RPMI8226 (cell line): Measurements from ENCODE around the gene IGSF11.

ENCODE experiments used
- DNase-seq: peaks from one replicate; pipeline ENCODE4 v3.0.0-alpha.2; 2015

Gene IGSF11

DNA sequence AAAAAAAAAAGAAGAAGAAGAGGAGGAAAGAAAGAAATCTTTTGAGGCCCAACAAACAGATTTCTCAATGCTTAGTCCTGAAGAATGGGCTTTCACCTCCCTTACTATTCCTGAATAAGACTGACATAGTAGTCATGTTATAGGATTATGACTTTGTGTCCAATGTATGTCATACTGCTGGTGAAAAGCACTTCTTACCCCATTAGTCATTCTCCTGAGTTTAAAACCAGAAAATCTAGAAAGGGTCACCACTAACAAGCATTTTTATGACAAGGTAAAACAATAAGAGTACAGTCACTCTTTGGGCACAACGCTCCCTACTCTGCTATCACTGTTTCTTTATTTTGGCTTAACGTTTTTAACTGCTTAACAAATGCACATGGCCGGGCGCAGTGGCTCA lies 88.2 kb downstream of the IGSF11 start:
- DNase-seq = no peak

DNA sequence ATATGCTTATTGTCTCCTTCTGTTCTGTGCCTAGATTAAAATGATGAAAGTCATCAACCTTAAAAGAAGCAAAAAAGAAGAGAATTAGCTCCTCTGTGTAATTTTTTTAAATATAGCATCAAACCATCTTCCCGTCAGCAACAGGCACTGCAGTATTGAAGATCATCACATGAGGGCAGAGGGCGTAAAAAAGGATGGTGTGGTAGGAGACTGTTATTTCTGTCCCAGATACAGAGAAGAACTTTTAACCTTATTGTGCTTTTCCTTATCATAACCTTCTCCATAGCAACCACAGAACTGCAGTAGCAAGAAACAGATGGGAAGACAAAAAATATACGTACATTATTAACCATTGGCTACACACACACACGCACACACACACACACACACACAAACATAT lies 88.8 kb downstream of the IGSF11 start:
- DNase-seq = no peak

DNA sequence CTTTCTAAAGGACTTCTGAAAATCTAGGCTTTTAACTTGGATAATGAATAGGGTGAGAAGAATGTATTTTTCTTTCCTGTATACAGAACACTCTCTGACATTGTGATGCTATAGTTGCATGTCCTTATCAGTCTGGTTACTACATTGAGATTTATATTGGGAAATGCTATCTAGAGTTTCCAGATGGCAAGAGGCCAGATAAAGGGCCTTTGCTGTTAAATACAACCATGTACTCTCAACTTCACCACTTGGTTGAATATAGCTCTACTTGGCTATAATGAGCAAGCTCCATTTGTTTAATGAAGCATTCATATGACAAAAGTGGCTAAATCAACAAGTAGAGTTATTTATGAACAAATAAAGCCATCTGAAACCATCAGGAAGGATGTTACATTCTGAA lies 91.0 kb downstream of the IGSF11 start:
- DNase-seq = no peak

DNA sequence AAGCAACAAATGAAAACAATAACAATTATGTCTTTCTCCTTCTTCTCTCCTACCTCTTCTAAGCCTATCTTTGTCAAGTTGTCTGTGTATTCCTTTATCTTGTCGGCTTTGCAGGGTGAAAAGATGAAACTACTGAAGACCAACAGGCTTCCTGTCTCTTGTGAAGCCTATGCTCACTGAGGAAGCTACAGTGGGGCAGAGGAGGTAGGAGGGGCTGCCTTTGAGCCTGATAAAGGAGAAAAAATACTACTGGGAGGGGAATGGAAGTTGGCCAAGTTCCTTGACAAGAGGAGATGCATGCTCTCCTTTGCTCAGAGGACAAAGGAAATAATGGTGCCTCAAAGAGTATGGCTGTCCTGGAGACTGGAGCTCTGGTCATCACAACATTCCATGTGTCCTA lies 92.0 kb downstream of the IGSF11 start:
- no peak for DNase-seq

DNA sequence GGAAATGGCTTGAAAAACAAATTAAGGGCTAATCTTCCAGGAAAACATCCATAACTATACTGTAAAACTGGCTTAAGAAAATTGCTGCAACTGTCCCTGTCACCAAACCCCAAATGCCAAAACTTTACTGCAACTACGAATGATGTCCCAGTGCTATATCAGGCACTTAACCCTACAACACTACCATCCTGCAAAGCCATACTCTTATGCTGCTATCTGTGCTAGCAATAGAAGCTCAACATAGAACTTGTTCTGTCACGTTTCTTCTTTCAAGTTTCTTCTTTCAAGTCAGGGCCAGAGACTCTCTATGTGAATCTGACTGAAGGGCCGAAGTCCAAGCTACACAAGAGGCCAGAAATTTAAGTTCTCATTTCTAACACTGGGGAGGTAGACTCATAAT lies 92.5 kb downstream of the IGSF11 start:
- DNase-seq = no peak

DNA sequence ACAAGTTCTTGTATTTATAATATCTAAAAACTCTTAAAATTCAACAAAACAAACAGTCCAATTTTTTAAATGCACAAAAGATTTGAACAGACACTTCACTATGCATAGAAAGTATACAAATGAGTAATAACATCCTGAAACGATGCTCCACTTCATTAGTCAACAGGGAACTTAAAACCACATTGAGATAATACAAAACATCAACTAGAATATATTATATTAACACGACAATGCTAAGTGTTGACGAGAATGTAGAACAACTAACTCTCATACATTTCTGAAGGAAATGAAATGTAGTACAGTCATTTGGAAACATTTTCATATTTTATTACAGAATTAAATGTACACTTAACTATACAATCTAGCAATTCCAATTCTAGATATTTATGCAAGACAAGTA lies 93.4 kb downstream of the IGSF11 start:
- no peak for DNase-seq

DNA sequence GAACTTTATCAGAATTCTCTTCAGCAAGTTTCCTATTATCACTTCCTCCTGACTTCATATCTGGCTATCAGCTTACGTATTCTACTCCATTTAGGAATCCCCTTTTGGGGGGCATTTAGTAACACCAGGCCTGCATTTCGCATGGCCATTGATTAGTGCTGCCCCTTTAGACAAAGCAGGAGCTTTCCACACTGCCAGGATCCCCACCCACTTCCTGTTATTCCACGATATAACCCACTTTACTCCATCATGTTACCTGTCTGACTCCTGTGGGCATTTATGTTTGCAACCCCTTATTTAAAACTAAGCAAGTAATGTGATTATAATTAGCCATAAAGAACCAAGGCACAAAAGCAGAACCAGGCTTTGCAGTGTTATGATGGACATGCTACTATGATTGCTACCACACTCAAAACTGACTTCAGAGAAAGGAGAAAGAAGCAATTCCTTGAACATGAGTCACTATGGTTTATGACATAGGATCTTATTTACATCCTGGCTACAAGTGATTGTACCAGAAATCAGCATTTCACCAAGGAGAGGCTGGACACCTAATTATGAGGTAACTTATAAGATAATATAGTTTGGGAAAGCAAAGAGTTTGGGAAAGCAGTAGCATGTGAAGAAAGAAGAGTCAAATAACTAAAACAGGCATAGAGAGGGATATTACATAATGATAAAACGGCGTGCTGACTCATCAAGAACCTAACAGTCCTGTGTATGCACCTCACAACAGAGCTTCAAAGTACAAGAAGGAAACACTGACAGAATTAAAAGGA lies 96.3 kb downstream of the IGSF11 start:
- DNase-seq = no peak

DNA sequence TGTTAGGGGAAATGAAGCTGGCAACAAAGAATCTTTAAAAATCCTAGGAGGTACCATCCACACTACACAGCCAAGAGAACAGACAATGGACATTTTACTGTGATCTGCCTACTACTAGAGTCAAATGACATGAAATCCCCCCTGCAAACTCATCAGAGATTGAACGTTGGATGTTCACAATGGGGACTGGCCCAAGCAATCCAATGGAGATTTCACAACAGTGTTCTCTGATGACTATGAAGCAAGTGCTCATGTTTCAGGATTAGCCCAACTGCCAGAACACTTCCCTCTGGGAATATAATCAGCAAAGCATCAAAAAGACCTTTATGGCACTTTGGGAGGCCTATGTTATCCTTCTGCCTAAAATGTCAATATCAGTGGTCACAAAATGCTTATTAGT lies 97.8 kb downstream of the IGSF11 start:
- DNase-seq = no peak

DNA sequence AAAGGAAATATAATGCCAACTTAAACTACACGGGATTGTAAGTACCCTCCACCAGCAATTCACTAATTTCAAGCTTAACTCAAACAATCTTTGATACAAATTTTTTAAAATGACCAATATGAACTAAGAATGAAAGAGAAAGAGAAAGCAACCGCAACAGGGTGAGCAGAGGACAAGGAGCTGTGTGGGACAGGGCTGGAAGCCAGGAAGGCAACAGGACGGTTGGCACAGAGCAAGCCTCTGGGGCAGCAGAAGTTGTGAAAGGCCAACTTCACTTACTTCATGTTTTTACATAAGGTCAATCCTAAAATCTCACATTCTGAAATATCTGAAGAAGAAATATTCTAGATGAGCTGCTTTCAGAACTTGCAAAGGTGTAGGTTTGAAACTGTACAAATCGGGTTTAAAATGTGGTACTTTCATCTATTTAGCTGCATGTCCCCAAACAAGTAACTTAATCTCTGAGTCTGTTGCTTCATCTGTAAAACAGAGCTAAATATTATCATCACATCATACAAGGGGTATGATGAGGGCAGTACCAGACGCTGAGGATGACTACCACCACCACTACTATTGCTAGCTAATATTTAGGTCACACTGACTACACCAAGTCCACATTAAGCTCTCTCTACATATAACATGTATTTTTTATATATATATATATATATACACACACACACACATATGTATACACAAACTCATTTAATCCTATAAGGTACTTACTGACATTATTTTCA lies 101.7 kb downstream of the IGSF11 start:
- DNase-seq = peak; percentile 7

DNA sequence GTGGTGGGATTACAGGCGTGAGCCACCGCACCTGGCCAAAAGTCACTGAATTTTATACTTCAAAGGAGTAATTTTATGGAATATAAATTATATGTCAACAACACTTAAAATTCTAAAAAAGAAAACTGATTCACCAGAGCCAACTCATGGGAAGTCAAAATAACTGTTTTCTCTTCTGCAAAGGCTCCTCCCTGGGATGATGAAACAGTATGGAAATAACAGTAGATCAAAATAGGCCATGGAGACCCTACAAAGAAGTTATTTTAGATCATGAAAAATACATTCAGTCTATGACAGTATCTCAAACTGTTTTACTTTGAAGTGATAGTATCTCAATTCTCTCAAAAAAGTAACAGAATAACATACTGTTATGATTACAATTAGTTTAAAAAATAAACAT lies 102.7 kb downstream of the IGSF11 start:
- no peak for DNase-seq

DNA sequence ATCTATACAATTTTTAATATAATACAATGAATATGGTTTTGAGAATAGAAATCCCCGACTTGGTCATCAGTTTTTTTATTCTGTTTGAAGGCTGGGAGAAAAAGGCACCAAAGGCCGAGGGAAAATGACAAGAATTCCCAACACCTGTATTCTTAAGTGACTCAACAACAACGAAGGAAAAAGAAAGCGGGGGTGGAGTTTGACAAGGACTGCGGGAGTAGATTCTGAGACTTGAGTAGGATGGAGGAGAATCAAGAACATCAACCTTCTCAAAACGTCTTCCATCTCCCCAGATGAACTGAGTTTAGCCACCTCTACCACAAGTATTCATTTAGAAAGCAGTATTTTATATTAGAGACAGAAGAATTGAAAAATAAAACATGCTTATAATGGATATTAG lies 107.2 kb downstream of the IGSF11 start:
- DNase-seq = no peak

DNA sequence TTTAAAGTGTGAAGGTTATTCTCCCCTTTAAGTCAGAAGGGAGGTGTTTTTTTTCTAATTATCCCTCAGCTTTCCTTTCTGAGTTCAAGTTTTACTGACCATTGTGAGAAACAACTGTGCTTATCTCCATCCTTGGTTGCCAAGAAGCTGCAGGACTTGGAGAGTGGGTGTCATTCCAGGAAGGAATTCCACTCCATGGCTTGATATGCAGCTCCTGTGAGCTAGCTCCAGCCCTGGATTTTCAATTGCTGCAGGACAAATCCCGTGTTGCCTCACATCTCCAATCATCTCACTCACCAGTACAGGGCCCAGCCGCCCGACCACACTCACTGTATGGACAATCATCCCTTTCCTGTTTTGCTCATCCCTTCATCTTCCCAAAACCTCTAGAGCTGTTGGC lies 122.5 kb downstream of the IGSF11 start:
- DNase-seq = no peak

DNA sequence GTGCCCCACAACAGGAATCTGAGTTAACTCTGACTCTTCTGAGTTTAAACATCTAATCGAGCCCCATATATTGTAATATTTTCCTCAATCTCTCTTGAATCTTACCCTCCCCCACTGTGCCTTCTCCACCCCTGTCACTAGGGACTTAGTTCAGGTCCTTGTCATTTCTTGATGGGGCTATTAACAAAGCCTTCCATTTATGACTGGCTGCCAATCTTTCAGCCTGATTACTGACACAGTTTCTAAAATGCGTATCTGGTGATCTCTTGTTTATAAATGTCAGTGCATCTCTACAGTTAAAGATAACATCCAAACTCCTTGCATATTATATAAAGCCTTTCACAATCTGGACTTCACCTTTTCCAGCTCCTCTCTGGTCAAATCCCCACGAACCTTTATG lies 124.3 kb downstream of the IGSF11 start:
- no peak for DNase-seq

DNA sequence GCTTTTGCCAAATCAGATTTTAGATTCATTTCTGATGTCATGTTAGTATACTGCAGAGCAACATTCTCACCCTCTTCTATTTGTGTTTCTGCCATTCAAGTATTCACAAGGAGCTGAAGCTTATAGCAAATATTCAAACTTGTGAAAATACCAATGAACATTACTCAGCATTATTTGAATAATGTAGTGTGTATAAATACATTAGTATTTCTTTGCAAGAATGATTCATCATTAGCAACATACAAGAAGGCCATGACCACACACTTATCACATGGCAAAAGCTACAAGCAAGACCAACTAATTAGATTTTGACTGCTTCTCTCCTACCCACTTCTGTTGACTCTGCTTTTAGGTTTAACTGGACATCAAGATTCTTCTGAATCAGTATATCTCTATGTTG lies 124.9 kb downstream of the IGSF11 start:
- no peak for DNase-seq

DNA sequence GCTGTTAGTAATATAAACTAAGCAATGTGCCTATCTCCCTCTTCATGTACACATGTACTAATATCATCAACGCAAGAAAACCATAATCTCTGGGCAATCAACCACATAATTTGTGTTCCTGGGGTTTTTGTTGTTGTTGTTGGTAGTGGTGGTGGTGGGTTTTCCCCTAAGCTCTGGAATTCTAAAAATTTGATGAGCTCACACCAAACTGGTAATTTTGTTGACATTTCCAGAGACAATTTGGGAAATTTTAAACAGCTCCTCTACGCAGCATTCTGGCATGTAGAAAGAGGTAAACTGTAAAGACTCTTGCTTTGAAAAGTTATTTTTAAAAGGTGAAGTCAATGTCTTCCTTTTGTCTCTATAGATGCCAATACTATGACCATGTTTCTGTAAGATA lies 126.7 kb downstream of the IGSF11 start:
- no peak for DNase-seq

DNA sequence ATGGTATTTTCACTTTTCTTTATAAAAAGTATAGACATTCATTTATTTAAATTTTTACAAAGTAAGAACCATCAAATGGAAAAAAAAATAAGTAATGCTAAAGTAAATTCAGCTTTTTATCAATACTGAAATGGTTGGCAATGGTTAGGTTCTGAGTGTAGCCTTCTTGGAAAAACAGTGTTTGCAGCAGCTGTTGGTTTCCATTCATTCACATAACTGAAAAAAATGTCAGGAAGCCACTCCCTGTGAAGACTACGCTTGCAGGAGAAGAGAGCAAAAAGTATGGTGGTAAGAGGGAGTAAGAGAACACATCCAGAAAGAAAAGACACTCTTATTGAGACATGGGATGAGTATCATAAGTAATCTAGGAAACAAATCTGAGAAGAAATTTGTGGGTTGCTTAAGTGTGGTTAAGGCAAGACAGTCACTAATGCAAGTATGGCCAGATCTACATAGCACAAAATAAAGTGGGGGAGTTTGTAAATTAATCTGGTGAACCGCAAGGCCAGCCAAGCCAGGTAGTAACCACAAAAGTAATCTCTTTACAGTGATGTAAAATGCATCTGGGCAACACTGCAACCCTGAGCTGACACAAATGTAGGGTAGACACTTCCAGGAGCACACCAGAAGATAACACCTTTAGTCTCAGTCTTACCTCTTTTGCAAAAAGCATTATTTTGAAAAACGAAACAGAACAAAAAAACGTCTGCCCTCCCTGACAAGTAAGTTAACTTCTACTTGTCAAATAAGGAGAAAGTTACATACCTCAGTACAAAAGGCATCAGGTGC lies 133.7 kb downstream of the IGSF11 start:
- no peak for DNase-seq

DNA sequence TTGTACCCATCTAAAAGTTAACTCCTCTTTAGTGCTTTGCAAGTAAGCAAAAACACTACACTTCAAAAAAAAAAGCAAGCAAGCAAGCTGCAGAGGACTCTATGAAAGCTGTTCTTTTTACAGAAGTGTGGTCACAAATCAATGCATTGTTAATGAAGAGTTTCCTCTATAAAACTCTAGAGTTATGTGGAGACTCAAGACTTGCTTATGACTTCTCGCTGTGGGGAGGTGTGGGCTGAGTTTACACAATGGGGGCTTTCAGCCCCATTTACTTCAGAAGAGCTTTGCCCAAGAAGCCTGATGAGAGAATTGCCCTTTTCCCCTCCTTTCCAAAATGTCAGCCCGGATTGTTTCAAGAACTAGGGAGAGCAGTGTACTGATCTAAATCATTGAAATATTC lies 144.4 kb downstream of the IGSF11 start:
- DNase-seq = no peak

DNA sequence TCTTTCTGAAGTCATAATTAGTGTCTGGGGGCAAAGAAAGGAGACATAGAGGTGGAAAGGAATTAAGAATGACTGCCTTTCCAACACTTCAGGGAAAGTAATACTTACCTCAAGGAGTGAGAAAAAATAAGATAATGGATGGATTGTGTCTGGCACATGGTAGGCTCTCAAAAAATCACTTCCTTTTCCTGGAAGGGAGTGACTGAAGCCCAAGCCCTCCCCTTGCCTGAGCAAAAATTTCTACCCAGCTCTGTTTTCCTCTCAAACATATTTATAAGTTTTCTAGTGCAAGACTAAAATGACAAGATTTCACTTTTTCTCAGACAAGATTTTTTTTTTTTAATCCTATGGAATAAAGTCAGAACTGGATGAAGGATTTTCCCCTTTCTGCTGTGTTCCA lies 145.0 kb downstream of the IGSF11 start:
- no peak for DNase-seq

DNA sequence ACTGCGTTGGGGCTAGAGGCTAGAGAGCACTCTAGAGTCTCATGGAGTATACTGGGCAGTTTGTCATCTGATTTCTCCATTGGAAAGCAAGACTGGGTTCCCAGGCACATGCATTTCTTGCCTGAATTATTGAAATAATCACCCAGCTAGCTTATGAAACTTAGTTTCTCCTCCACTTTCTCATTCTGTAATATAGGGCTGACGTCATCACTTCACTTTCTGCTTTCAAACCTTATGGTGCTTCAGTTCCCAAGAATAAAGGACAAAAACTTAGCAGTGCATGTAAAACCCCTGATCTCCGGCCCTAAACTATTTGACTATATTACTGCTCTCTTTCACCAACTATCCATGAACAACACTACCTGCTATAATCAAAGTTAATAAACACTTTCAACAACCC lies 147.9 kb downstream of the IGSF11 start:
- DNase-seq = no peak

DNA sequence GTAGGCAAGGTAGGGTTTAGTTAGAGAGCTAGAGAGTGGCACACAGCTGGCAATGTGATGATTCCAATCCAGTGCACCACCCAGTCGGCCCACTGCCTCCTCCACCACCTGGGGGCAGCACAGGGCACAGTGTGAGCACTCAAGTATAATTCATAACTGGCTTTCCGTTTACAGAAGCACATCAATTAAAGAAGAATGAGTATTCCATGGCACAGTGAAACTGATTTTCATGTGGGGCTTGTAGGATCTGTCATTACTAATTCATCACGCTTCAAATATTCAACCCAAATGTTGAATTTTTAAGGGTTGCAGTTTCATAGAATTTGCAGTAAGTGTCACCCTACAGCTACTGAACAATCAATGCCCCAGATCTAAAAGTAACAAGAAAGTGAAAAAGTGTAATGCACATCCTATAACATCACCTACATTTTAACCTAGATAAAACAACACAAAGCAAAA lies 149.9 kb downstream of the IGSF11 start:
- DNase-seq = peak; percentile 70

DNA sequence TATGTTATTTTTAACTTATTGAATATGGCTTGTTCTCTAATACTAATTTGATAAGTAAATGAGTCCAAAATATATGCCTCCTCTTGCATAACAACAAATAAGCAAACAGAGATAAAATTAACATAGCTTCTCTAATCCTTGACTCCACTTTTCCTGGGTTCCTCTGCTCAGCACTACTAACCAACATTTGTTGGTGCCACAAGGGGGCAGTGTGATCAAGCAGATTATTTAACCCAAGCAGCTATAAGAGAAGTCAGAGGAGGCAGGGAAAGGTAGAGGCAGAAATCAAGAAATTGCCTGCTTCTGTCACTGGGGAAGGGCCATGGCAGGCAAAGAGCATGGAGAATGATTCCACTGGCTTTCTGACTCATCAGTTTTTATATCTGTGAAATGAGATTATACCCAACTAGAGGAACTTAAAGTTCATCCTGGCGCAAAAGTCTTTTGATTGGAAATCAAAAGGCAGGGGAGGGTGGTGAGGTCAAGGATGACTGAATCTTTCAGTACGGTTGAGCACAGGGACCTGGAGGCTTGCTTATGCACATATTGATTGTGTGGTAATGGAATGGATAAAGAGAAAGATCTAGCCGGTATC lies 152.2 kb downstream of the IGSF11 start:
- peak; percentile 61 for DNase-seq

DNA sequence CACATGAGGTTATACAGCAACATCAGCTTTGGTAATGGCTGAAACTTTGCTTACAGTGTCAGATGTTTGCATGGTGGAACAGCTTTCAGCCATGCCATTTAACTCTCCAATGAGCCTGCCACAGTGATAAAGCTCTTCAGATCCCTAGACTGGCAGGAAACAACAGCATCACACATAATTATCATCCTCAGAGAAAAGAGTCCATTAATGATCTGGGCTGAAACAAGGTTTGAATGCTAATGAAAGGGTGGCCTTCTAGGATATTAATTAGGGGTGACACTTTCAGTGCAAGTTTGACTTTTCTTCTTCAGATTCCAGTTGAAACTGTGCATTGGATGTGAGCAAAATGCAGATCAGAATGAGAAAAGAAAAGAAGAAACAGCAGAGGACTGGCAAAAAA lies 166.6 kb downstream of the IGSF11 start:
- no peak for DNase-seq

DNA sequence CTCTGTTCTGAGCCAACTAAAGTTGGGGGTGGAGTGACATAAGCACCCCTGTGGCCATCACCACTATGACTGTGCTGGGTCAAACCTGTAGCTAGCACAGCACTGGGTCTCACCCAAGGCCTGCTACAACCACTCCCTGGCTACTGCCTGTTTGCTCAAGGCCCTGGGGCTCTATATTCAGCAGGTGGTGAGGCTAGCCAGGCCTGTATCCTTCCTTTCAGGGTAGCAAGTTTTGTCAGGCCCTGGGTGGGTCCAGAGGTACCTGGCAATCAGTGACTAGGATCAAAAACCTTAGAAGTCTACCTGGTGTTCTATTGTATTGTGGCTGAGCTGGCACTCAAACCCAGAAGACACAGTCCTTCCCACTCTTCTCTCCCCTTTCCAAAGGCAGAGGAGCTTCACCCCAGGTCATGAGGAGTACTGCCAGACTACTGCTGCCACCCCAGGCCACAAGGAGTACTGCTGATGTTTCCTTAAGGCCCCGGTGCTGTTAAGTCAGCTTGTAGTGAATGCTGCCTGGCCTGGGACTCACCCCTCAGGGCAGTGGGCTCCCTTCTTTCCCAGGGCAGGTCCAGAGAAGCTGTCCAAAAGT lies 170.8 kb downstream of the IGSF11 start:
- peak; percentile 7 for DNase-seq
